Measurements from ENCODE around the gene FLVCR2. TPM values are rescaled to one million over a fixed set of nuclear protein-coding genes. Genes with fewer than 3 reads are reported as not detected.

Gene FLVCR2
- total RNA-seq, result 1 to 10 TPM; 4.3 to 9.1 (median 6.3) TPM

GRCh38 chr14:75578102-75578785 lies at the start of gene FLVCR2:
TSS of gene FLVCR2 (plus strand) at chr14:75578620. CDS start at chr14:75578973, 353 bp downstream.
- intact Hi-C loops (cut with DNase I), result no loop called here
- 1 to 2% methylated on average over 32 to 36 of the region's 49 CpGs for WGBS, 2 donors
- H3K4me1 ChIP-seq, result peaks cover 19 to 27% of the 10 kb centered on the region in 2 donors
- H3K27ac ChIP-seq, result peak within 1 kb of the TSS; percentile 74 to 91 (median 88)
- H3K36me3 ChIP-seq, result no peaks in the 10 kb centered on the region
- no peaks in the 10 kb centered on the region for H3K27me3 ChIP-seq
- TF ChIP-seq, protein P1, sequence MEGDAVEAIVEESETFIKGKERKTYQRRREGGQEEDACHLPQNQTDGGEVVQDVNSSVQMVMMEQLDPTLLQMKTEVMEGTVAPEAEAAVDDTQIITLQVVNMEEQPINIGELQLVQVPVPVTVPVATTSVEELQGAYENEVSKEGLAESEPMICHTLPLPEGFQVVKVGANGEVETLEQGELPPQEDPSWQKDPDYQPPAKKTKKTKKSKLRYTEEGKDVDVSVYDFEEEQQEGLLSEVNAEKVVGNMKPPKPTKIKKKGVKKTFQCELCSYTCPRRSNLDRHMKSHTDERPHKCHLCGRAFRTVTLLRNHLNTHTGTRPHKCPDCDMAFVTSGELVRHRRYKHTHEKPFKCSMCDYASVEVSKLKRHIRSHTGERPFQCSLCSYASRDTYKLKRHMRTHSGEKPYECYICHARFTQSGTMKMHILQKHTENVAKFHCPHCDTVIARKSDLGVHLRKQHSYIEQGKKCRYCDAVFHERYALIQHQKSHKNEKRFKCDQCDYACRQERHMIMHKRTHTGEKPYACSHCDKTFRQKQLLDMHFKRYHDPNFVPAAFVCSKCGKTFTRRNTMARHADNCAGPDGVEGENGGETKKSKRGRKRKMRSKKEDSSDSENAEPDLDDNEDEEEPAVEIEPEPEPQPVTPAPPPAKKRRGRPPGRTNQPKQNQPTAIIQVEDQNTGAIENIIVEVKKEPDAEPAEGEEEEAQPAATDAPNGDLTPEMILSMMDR (IDR thresholded peaks at IDR 0.05), result no peak
- TF ChIP-seq POLR2A (IDR thresholded peaks at IDR 0.05), result peak in 1 of 2 donors; percentile 83
- DNase-seq, result peak; percentile 89
- peak within 1 kb of the TSS; percentile 34 to 52 (median 36) for H3K4me3 ChIP-seq (replicated peaks in 1 of 3)
- H3K9me3 ChIP-seq, result no peaks in the 10 kb centered on the region

DNA sequence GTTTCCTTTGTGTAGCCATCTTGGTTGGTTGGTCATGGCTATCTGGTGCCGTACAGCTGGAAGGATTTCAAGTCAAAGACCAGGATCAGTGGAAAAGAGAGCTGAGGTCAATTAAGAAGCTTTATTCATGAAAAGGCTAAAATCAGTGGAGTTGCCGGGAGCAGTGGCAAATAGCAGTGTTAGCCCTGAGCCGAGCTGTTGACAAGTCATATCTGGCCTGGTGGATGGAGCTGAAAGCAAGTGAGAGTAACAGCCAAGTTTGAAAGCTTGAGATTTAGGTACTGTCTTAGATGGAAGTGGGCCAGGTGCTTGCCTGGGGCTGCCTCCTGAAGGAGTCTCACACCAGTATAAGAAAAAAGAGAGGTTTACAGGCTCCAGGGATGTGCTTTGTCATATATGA lies 47.2 kb upstream of the FLVCR2 start:
- H3K4me1 ChIP-seq, result no peaks in the 10 kb centered on the region
- 91 to 92% methylated on average over 3 of the region's 3 CpGs for WGBS, 2 donors
- no peak overlapping the region for H3K4me3 ChIP-seq (replicated peaks in 1 of 3)
- intact Hi-C loops (cut with DNase I), result no loop called here
- no peaks in the 10 kb centered on the region for H3K9me3 ChIP-seq
- H3K36me3 ChIP-seq, result no peaks in the 10 kb centered on the region
- no peaks in the 10 kb centered on the region for H3K27me3 ChIP-seq
- TF ChIP-seq, protein P1 (IDR thresholded peaks at IDR 0.05), result no peak
- TF ChIP-seq POLR2A (IDR thresholded peaks at IDR 0.05), result no peak
- no peak for DNase-seq
- no peak overlapping the region for H3K27ac ChIP-seq

- DNase-seq, result no peak
- no peak for TF ChIP-seq POLR2A (IDR thresholded peaks at IDR 0.05)
- TF ChIP-seq, protein P1 (IDR thresholded peaks at IDR 0.05), result no peak
- Histone ChIP-seq H3K9me3 (no peaks in the 10 kb centered on the region), H3K4me1 (no peaks in the 10 kb centered on the region), H3K36me3 (no peaks in the 10 kb centered on the region), H3K27ac (no peak overlapping the region), H3K27me3 (no peaks in the 10 kb centered on the region), H3K4me3 (replicated peaks in 1 of 3) (no peak overlapping the region)
- 78% methylated on average over 5 of the region's 5 CpGs for WGBS, 2 donors
- intact Hi-C loops (cut with DNase I), result no loop called here
These were observed 46.6 kb upstream of the FLVCR2 start for GRCh38 chr14:75531660-75532317.

DNA sequence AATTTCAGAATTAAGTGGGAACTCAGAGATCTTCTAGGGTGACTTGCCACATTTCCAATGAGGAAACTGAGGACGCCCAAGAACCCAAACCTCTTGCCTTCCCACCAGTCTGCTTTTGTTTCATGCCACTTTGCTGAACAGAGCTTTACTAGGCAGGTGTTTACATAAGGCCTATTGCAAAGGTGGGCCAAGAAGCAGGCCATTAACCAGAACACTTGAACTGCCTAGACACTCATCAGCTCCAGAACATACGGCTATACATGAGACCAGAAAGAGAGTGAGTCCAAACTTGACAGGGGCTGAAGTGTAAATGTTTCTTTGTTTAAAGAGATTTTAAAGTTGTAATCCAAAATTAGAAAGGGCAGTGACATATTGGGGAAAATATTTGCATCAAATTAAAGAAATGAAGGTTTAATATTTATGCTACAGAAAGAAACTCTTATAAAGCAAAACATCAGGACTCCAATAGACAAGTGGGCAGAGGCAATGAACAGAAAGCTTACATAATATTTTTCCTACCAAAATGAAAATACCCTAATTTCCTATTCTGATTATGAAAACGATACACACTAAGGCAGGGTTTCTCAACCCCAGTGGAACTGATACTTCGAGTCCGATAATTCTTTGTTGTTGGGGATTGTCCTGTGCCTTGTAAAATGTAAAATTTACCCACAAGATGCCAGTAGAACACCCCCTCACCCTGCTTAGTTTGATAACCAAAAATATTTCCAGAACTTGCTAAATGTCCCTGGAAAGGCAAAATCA lies 44.4 kb upstream of the FLVCR2 start:
- intact Hi-C loops (cut with DNase I), result no loop called here
- H3K27ac ChIP-seq, result no peak overlapping the region
- 80 to 83% methylated on average over 5 of the region's 5 CpGs for WGBS, 2 donors
- H3K4me3 ChIP-seq (replicated peaks in 1 of 3), result no peak overlapping the region
- no peaks in the 10 kb centered on the region for H3K27me3 ChIP-seq
- no peaks in the 10 kb centered on the region for H3K36me3 ChIP-seq
- no peak for TF ChIP-seq POLR2A (IDR thresholded peaks at IDR 0.05)
- TF ChIP-seq, protein P1 (IDR thresholded peaks at IDR 0.05), result no peak
- H3K4me1 ChIP-seq, result no peaks in the 10 kb centered on the region
- no peaks in the 10 kb centered on the region for H3K9me3 ChIP-seq
- DNase-seq, result no peak
